ENCODE measurements around the gene SOS1. TPM values are rescaled to one million over a fixed set of nuclear protein-coding genes. Genes with fewer than 3 reads are reported as not detected.
"Not testable (repeated sequence)": the region's sequence is repeated elsewhere in the genome, so short reads cannot be mapped to it uniquely, and the experiment has no call there.

The SOS1 gene
- polyA plus RNA-seq, 1 donor = 29.8 TPM

DNA sequence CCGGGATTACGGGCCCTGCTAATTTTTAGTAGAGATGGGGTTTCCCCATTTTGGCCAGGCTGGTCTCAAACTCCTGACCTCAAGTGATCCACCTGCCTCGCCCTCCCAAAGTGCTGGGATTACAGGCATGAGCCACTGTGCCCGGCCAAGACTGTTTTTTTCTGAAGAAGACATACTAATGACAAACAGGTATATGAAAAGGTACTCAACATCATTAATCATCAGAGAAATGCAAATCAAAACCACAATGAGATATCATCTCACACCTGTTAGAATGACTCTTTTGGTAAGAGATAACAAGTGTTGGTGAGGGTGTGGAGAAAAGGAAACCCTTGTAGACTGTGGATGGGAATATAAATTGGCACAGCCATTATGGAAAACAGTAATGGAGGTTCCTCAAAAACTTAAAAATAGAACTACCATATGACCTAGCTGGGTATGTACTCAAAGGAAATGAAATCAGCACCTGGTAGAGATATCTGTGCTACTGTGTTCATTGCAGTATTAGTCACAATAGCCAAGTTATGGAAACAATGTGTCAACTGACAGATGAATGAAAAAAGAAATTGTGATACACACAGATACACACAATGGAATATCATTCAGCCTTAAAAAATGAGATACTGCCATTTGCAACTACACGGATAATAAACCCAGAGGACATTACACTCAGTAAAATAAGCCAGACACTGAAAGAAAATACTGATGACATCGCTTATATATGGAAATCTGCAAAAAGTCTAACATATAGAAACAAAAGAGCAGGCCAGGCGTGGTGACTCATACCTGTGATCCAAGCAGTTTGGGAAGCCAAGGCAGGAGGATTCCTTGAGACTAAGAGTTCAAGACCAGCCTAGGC is 20.8 kb downstream of the SOS1 start:
- no peak for DNase-seq

DNA sequence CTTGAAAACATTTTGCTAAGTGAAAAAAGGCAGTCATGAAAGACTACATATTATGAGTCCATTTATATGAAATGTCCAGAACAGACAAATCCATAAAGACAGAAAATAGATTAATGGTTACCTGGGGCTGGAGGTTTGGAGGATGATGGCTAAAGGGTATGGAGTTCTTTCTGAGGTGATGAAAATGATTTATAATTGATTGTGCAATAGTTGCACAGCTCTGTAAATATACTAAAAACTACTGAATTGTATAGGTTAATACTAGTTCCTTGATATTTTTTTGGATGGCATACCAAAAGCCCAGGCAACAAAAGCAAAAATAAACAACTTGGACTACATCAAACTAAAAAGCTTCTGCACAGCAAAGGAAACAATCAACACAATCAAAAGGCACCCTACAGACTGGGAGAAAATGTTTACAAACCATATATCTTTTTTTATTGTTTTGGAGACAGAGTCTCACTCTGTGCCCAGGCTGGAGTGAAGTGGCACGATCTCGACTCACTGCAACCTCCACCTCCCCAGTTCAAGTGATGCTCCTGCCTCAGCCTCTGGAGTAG is 21.5 kb downstream of the SOS1 start:
- no peak for DNase-seq

DNA sequence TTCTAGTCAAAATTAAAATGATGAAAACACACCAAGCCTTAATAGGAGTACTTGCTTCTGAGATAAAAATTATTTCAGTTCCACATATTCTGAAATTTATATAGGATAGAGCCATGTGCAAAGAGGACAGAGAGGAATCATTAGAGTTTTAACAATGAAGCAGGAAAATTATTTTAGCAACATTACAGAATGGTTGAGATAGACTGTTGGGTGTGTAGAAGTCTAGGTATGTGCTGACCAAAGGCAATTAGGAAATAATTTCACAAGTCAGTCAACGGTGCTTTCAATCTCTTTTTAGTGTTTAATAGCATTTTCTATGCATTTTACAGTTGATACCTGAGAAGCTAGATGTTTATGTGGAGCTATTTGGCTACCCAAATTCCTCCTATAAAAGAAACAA is 25.2 kb downstream of the SOS1 start:
- no peak for DNase-seq

DNA sequence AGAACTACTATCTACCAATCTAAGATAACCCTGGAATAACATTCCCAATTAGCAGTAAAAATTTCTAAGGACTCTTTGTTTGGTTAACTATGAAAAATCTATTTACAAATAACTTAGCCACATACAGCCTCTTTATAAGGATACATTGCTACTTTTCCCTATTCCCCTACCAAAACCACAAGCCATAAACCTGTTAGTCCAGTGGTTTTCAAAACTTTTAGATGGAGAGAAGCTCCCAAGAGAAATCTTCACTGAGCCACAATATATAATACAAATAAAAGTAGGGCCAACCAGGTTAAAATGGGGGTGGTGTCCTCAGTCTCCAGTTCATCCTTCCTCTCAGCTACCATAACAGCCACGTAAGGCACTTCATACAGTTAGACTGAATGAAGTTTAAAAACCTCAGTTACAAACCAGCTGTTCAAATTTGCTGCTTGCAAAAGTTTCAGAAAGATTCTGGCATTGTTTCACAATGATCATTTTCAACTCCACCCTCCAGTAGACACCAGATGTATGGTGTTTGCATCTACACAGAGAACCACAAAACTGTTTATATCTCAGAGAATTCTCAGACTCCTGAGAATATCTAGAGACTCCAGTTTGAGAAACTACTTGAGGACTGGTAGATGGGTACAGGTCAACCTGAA is 26.0 kb downstream of the SOS1 start:
- peak; percentile 26 for DNase-seq

DNA sequence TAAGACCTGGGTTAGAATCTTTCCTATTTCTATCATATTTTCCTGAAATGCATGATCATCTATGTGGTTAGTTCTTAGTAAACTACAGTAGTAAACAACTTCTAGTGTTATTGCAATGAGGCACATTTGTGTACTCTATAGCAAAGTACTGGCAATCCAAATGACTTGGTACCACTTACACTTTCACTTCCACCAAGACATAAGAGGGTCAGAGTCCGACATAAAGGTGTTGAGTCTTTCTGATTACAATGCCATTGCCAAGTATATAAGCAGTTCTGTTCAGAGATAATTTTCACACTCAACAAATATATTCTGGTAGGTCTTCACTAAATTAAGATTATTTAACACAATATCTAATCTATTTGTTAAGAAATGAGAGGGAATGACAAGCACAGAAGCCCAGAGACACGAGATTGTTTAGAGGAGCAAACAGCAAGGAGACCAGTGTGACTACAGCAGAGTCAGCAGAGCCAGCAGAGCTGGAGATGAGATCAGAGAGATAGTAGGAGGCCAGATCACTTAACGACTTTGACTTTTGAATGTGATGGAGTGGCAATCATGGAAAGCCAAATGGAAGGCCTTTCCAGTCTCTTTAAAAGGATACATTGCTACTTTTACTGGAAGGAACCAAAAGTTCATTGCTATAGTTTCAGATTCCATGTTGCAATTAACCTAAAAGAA is 27.5 kb downstream of the SOS1 start:
- no peak for DNase-seq

DNA sequence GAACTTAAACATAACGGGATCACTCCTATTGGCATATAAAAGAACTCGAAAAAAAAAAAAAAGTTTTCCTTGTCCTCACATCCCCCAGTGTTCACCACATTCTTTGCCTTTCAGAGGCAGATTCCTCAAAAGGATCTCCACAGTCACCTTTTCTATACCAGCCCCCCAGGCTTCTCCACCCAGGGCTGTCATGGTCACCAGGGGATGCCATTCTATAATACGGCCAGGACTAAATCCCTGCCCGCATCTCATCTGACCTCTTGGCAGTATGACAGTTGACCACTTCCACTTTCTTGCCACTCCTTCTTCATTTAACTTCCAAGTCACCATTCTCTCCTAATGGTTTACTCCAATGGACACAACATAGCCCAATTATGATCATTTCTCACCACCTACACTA is 29.3 kb downstream of the SOS1 start:
- no peak for DNase-seq

DNA sequence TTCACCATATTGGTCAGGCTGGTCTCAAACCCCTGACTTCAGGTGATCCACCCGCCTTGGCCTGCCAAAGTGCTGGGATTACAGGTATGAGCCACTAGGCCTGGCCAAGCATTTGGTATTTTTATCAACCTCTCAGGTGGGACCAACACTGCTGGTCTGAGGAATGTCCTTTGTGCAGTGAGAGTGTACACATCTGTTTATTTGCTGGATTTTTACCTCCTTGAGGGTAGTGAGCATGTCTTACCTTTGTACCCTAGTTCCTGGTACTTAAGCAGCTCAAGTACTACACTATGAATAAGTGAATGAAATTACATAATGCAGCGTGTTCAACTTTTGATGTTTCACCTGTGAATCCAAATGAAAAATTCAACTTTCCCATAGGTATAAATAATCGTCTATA is 29.8 kb downstream of the SOS1 start:
- no peak for DNase-seq

DNA sequence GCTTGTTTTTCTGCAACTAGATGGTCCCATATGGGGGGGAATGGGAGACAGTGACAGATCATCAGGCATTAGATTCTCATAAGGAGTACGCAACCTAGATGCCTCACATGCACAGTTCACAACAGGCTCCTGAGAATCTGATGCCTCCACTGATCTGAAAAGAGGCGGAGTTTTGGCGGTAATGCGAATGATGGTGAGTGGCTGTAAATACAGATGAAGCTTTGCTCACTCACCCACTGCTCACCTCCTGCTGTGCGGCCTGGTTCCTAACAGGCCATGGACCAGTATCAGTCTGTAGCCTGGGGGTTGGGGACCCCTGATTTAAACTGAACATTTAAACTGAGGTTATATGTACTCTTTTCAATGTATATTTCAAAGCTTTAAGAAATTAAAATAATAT is 40.7 kb downstream of the SOS1 start:
- no peak for DNase-seq

DNA sequence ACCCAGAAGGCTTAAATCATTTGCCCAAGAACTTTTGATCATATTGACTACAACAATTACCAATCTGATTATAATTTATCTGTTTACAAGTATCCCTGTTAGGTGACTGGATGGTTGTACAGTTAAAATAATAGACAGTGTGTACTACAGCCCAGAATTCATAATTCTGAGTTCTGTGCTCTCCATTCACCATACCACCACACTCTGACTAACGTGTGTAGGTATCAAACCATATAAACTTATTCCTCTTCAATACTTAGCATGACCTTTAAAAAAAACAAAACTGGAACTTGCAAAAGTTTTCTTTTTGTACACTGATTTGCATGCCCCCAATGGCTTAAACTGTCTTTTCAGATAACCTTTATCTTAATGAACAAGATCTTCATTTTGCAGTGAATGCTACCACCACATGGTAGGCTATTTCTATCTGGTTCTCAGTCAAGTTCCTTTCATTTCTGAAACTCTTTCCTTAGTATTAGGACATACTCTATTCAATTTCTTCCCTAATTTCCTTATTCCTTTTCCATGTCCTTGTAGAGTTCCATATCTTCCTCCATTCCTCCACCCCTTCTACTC is 50.9 kb downstream of the SOS1 start:
- no peak for DNase-seq

DNA sequence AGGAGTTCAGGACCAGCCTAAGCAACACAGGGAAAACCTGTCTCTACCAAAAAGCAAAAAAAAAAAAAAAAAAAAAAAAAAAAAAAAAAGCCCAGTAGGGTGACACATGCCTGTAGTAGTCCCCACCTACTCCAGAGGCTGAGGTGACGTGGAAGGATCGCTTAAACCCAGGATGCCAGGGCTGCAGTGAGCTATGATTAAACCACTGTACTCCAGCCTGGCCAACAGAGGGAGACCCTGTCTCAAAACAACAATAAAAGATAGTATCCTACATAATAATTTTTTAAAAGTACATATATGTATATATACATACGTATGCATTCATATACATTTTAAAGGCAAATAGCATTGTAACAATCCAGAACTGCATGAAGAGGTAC is 51.7 kb downstream of the SOS1 start:
- no peak for DNase-seq

DNA sequence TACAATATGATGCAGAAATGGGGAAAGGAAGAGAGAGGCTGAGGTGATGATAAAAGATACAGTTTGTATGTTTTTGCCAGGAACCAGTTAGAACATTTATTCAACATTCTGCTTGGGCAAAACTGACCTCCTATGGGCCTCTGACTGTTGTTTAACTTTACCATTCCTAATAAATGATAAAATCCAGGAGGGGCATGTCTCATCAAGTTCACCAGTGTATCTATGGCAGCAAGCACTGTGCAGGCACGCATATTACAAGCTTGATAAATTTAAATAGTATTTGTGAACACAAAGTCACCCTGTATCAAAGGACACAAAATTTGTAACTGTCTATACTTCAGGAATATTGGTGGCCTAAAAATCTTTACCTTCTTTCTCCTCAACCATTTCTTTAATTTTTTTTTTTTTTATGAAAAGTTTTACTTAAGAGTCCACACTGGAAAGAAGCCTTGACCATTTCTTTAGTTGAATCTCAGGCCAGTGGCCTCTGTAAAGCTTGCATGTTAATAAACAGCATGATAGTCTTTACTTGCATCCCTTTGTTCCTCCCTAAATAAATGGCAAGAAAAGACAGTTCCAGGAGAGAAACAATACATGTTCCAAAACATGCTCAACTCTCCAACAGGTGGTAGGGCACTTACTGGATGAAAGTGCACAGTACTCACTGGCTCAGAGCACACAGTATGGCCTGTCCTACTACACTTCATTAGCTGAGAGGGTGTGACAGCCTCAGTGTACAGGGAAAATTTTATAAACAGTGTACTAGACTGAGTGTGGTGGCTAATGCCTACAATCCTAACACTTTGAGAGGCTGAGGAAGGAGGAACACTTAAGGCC is 52.3 kb downstream of the SOS1 start:
- no peak for DNase-seq

DNA sequence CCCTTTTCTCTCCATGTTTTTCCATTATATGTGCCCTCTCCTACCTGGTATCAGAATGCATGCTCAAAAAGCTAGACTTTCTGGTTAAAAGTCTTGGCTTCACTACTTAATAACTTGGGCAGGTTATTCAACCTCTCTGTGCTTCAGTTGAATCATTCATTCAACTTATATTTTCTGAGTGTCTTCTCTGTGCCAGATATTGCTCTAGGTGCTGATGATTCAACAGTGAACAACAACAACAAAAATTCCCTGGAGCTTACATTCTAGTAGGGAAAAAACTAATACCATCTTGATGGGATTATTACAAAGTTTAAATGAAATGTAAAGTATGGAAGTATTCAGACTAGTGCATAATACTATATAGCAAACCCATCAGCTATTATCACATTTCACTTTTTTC is 55.2 kb downstream of the SOS1 start:
- no peak for DNase-seq

DNA sequence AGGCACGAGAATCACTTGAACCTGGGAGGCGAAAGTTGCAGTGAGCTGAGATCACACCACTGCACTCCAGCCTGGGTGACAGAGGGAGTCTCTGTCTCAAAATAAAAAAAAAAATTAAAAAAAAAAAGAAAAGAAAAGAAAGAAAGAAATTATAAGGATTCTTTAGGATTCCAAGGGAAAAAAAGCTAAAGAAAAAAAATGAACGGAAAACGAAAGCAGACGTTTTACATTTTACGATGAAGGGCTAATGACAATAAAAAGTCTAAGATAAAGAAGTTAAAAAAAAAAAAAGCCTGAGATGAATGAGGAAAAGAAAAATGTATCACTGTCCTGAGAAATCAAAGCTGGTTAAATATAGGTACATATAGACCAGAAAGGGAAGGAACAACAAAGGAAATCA is 58.5 kb downstream of the SOS1 start:
- DNase-seq = no peak

DNA sequence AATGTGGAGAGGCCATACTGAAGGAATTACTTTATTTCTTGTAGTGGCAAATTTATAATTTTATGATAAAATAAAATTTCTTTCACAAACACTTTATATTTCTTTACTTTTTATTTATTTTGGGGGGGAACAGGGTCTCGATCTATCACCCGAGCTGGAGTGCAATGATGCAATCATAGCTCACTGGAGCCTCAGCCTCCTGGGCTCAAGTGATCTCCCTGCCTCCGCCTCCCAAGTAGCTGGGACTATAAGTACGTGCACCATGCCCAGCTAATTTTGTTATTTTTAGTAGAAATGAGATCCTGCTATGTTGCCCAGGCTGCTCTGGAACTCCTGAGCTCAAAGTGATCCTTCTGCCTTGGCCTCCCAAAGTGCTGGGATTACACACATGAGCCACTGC is 59.6 kb downstream of the SOS1 start:
- no peak for DNase-seq

DNA sequence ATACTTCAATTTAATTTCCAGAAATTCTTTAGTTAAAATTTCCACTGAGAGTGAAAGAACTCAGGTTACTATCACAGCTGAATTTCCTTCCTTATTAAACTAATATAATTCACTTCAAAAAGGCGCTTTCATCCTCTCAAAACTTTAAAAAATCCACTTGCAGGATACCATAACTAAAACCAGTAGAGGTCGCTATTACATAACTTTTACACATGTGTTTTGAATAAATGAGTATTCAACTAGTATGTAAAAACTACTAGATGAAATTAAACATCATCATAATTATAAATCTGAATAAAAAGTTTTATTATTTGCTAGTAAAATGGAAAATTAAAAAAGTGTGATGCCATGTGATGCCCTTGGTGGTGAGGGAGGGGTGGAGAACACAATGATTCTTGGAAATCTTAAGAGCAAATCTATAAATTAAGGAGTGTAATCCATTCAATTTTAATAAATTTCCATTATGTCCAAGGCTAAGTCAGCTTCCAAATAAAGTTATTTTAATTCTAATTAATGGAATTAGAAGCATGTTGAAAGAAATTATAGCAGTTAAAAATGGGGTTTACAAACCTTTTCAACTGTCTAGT is 61.4 kb downstream of the SOS1 start:
- peak; percentile 26 for DNase-seq

DNA sequence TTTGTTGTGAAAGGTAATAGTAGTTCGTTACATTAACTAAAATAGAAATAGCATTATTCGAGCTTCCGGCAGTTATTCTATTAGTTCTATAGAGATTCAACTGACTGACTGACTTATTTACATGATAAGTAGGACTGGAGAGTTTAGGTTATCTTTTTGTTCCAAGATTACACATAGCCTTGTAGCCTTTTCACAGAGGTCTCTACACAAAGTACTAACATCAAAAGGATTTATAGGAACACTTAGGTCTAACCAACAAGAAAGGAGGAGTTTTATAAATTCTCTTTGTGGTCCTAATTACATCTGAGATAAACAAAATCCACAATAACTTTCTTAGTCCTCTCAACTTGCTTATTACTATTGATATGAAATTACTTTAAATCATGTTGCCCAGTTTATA is 62.8 kb downstream of the SOS1 start:
- no peak for DNase-seq

DNA sequence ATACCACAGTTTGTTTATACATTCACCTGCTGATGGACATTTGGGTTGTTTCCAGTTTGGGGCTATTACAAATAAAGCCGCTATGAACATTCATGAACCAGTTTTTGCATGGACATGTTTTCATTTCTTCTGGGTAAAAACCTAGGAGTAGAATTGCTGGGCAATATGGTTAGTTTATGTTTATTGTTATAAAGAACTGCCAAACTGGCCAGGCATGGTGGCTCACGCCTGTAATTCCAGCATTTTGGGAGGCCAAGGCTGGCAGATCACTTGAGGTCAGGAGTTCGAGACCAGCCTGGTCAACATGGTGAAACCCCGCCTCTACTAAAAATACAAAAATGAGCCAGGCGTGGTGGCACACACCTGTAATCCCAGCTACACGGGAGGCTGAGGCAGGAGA is 68.2 kb downstream of the SOS1 start:
- DNase-seq = not testable (repeated sequence)

DNA sequence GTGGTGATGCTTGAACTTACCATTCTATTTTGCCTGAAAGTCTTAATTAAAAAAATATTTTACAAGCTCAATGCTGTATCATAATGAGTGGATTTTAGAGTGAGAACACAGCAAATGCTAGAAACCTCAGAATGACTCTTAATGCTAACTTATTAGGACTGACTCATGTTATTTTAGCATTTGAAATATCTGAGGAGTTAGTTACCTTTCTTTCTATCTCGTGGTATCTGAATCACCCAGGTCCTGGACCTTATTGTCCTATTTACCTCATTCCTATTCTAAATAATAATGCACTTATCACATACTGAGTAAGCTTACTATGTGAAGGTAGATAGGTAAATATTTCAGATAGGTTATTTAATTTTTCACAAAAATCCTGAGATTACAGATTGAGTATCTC is 70.7 kb downstream of the SOS1 start:
- no peak for DNase-seq

DNA sequence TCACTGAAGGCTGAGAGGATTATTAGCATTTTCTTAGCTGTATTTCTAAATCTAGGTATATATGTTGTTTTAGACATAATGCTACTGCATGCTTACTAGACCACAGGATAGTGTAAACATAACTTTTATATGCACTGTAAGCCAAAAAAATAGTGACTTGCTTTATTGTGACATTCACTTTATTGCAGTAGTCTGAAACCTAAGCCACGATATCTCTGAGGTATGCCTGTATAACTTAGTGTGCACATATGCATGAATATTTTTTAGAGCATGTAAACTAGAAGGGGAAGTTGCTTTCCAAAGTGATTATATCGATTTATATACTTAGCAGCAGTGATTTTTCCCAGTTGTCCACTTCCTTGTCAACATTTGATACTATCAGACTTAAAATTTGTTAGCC is 81.8 kb downstream of the SOS1 start:
- no peak for DNase-seq

DNA sequence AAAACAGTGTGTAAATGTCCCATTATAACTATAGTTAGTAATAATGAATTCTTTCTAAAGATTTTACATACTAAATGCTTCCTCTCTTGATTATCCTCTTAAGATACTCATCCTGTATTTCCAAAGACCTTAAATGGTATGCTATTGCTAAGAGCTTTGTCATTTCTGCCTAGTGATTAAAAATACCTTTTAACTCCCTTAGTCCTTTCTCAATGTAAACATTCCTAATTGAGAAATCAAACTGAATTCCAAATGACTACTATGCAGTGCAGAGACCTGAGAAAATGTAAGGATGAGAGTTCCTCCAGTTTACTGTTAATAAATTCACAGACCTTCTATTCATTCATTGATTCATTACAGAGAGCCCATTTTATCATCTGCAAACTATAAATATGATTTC is 86.9 kb downstream of the SOS1 start:
- no peak for DNase-seq

DNA sequence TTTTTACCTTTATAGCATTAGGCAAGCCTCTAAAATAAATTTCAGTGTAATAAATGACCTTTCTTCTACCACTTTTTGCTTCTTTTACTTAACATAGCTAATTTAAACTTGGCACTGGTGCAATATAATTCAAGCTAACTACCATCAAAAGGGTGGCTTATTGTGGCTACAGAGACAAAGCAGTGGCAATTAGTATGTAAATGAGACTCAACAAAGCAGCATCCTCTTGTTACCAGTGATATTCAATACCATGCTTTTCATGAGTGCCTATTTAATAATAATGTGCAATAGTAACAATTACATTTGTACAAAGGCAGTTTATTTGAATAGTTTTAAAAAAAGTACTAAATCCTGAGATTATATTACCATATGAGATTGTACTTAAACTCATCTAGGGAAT is 93.4 kb downstream of the SOS1 start:
- DNase-seq = no peak

DNA sequence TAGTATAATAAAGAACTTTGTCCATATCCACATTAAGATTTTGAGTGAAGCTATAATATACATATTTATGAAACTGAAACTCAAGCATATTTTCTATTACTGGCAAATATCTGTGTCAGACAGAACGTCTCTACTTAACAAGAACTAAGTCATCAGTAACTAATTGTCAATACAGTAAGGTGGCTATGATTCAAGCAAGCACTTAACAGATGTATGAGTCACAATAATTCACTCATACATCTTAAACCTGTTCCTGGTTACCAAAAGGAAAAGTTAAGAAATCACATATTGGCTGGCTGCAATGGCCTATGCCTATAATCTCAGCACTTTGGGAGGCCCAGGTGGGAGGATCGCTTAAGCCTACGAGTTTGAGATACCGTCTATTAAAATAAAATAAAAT is 96.0 kb downstream of the SOS1 start:
- DNase-seq = no peak
